Fibroblast of skin of abdomen (primary cell): ENCODE results near the gene STRADA.

Experiments used
- DNase-seq: peaks from one replicate; pipeline ENCODE4 v3.0.0-alpha.2; 2013

STRADA gene

DNA sequence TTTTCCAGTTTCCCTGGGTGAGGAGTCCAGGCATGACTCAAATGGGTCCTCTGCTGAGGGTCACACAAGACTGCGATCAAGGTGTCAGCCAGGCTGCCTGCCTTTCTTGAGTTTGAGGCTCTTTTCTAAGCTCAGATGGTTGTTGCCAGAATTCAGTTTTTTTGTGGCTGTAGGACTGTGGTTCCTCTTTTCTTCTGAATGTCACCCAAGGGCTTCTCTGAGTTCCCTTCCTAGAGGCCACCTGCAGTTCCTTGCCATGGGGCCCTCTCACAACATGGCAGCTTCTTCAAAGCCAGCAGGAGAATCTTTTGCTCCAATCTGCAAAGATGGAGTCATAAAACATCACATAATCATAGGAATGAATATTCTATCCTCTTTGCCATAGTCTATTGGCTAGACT lies 59.2 kb downstream of the STRADA start:
- DNase-seq, result no peak

DNA sequence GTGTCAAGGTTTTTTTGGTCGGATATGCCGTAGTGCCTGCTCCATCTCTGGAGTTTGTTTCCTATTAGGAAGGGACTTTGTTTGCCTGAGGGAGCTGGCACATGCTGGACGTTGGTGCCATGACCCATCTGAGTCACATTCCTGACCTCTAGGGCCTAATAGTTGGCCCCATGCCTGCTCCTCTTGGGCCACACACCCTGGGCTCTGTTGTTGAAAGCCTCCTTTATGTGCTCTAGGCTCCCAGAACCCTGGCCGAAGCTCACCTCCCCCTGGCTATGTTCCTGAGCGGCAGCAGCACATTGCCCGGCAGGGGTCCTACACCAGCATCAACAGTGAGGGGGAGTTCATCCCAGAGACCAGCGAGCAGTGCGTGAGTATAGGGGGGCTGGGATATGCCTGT lies 60.1 kb downstream of the STRADA start:
- no peak for DNase-seq

DNA sequence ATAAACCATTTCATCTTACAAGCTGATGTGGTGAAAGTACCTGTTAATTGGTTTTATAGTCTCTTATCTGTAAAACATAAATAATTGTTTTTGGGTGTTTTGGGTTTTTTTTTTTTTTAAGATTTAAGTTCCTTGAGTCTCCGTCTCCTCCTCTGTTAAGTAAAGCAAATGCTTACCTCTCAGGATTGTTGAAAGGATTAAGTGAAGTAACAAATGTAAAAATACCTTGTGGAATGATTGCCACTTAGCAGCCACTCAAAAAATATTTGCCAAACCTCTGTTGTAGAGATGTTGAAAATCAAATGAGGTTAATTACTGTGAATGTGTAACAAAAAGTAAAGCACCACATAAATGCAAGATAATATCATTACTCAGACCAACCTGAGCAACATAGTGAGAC lies 60.9 kb downstream of the STRADA start:
- no peak for DNase-seq

DNA sequence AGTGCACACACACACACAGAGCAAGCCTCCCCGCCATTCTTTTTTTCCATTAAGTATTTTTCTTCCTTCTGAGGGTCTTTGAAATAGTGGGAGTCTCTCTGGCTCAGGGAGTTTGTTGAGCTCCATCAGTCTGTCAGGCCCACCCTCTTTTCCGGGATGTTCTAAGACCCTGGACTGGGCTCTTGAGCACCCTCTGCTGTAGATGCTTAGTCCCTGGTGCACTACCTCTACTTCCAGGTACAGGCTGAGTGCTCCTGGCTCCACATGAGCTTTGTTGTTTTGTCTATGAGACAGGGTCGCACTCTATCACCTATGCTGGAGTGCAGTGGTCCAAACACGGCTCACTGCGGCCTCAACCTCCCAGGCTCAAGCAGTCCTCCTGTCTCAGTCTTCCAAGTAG lies 62.4 kb downstream of the STRADA start:
- DNase-seq, result no peak

DNA sequence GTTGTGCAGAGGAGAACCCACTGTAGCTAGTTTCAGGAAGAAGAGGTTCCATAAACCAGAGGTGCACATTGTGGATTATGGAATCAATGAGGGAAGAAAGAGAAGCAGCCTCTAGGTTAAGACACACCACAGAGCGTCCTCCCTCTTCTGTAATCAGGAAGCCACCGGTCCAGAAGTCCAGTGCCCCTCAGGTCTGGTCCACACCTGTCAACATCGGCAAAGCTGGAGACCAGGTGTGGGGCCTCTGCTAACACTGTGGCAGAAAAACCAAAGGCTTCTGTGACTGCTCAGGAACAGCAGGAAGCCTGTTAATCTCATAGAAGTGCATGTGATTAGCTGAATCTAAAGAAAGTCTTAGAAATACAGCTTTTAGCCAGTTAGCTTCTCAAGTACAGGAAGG lies 65.0 kb downstream of the STRADA start:
- DNase-seq, result no peak

DNA sequence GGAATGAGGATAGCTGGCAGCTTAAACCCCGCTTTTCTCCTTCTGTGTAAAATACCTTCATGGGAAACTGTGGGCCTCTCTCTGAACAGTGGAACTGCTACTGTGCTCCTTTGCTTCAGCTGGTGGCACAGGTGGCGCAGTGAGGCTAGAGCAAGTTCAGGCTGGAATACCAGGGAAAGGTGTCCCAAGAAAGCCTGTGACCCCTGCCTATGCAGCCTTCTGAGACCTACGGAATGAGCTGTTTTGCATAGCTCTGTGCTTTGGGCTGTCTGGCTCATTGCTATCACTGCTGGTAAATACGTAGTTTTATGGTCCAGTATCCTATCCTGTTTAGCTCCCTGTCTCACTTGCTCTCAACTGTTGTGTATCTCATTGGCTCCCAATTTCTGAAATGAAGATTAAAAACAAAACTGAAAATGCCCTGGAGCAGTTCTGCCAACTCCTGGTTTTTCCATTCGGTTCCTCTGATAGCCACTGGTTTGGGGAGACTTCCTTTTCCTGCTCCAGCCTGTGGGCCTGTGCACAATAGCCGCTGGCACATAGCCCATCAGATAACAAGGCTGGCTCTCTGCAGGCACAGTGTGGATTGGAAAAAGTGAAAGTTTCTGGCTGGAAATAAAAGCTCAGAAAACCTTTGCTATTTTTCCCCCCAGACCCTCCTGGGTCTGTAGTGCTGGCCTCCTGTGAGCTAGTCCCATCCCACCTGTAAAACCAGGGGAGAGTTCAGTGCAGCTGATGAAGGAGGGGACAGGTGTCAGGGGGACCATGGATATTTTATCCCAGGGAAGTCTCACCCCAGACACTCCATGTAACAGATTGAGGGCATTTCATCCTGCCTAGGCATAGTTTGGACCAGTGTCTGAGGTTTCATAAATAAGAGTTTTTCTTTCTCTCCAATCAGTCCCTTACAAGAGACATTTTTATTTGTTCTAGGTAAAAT lies 65.7 kb downstream of the STRADA start:
- DNase-seq, result peak; percentile 72

DNA sequence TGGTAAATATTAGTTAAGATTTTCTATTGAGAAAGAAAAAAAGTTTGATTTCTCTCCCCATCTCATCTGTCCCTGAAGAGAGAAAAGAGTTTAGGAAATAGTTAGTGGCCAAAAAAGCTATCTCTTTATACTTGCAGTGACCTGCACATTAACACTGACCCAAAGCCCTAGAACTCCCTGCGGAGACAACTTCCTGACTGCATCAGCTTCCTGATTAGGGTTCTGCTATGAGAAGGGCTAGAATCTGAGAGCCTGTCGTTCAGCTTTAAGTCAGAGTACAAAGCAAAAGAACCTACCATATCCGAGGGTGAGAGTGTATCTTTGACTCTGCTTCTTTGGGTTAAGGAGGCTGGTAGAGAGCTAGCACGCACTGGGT lies 66.4 kb downstream of the STRADA start:
- no peak for DNase-seq

DNA sequence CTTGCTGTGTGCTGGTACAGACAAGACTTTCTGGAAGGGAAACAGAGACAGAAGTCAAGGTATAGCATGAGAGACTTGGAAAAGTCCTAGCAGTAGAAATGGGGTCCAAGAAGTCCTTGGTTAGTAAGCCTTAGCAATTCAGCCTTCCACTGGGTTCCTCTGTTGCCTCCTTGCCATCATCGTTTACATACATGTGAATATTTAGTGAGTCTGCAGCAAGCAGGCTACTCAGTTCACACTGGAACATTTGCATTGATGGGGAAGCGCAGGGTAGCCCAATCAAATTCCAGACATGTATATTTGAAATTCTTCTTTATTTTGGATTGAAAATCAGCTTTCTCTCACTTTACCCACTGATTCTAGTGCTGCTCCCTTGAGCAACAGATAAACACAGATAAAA lies 68.7 kb downstream of the STRADA start:
- no peak for DNase-seq

DNA sequence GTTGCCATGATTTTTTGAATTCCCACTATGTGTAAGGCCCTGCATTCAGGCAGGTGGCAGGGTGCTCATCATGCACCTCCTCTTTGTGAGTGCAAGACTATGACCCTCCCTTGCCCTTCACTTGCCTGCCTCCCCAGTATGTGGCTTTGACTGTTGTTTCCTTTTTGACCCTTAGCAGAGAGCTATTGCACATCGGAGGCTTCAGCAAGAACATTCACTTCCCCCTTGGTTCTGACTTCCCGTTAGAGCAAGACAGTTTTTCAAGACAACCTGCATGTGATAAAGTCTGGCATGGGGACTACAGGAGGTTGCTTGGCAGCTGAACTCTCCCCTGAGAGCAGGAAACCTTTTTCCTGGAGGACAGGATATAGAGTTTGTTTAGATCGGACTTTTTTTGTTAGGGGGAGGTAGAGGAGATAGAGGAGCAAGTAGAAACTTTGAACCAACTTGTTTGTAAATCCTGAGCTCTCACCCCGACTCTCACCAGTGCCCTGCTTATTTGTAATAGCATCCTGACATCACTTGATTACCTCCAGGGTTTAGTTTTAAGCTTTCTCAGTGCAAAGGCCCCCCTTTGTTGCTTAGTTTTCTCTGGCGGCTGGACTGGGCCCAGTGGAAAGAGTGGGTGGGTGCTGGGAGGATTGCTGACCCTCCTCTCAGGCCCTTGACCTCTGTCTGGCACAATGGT lies 75.9 kb downstream of the STRADA start:
- no peak for DNase-seq

DNA sequence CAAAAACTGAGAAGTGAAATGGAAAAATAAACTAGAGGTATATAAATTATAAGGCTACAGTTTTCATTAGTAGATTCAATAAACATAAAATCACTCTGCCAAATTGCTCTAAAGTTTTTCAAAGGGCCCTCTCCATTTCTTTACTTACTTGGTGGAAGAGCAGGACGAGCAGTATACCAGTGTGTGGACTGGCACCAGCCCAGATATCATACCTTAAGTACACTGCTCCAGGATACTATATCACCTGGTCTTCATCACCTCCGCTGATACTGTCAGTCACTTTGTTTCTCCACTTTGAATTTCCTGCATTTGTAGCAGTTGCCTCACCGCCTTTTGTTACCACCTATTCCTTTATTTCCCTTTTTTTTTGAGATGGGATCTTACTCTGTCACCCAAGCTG lies 81.7 kb downstream of the STRADA start:
- DNase-seq, result no peak

DNA sequence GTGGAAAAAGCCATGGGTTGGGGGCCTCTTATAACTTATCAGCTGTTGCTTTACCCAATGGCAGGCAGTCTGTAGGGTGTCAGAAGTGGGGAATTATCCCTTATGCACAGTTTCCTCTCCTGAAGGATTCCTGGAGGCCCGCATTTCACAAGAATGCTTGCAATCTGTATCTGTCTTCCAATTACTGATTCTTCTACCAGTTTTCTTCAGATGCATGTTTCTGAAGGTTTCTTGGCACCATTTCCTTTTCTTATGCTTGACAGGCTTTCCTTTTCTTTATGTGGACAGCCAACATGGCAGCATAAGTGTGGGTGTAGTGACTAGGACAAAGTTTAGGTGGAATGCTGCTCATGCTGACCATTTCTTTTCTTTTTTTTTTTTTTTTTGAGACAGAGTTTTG lies 83.2 kb downstream of the STRADA start:
- DNase-seq, result no peak

DNA sequence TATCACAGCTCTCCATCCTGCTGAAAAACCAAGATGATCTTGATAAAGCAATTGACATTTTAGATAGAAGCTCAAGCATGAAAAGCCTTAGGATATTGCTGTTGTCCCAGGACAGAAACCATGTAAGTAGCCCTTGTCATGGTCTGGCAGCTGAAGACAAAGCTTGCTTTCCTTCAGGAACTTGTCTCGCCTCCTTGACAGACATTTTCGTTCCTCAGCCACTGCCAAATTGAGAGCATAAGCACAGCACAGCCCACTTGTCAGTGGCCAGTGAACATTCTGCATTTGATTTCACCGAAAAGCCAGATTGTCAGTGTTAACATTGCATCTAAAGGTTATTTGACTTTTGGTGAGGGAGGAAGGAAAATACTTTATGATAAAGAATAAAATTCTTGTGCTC lies 83.8 kb downstream of the STRADA start:
- DNase-seq, result no peak

DNA sequence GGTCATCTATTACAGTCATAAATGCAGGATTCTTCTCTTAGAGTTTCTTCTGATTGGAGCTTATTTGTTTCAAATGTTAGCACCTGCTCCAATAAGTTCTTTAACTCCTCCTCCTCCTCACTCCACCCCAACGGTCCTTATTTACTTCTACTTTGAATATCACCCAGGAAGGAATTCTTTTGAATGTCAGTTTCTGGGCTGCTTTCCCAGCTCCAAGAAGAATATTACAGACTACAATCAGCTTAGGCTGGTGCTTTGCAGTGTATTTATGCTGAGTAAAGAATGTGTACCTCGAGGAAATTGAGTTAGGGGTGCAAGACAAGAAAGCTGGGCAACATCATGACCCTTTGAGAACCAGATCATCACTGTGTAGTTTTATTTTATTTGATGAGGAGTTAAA lies 88.5 kb downstream of the STRADA start:
- no peak for DNase-seq
